VCaP (cell line): Measurements from ENCODE around the gene PCK2.
"Not testable (repeated sequence)": the region's sequence is repeated elsewhere in the genome, so short reads cannot be mapped to it uniquely, and the experiment has no call there.

Experiments
- H3K27ac ChIP-seq: fragments of 450-650 bp; 2 replicates; pipeline ENCODE4 v1.5.1; 2017
- CTCF ChIP-seq: fragments of 450-650 bp; conservative IDR thresholded peaks from 2 replicates; pipeline ENCODE4 v1.5.1; 2017; ENCODE audit warnings: mild to moderate bottlenecking, moderate library complexity

Gene PCK2

GRCh38 chr14:24102357-24103048 is 8.4 kb downstream of the PCK2 start:
- TF ChIP-seq CTCF: no peak
- no peak overlapping the region for H3K27ac ChIP-seq

GRCh38 chr14:24103451-24103850 is 9.3 kb downstream of the PCK2 start:
- H3K27ac ChIP-seq: no peak overlapping the region
- TF ChIP-seq CTCF: no peak

- not testable (repeated sequence) for H3K27ac ChIP-seq
Observed at GRCh38 chr14:24105609-24106239, 11.6 kb downstream of the PCK2 start.

GRCh38 chr14:24106672-24107271 is 12.7 kb downstream of the PCK2 start:
- no peak overlapping the region for H3K27ac ChIP-seq
- TF ChIP-seq CTCF: no peak

GRCh38 chr14:24108336-24108874 is 14.3 kb downstream of the PCK2 start:
- no peak for TF ChIP-seq CTCF
- H3K27ac ChIP-seq: peak overlapping the region; percentile 48

GRCh38 chr14:24110060-24110459 is 15.9 kb downstream of the PCK2 start:
- H3K27ac ChIP-seq: no peak overlapping the region

GRCh38 chr14:24110523-24110922 is 16.4 kb downstream of the PCK2 start:
- H3K27ac ChIP-seq: no peak overlapping the region
- TF ChIP-seq CTCF: no peak

More at GRCh38 chr14:24110060-24110459, 15.9 kb downstream of the PCK2 start:
- TF ChIP-seq CTCF: no peak
